Measurements from ENCODE around the gene ZFAND3. TPM values are rescaled to one million over a fixed set of nuclear protein-coding genes. Genes with fewer than 3 reads are reported as not detected.

ZFAND3 gene
- polyA plus RNA-seq, 3 donors, result 11.5 to 21.1 (median 11.7) TPM

DNA sequence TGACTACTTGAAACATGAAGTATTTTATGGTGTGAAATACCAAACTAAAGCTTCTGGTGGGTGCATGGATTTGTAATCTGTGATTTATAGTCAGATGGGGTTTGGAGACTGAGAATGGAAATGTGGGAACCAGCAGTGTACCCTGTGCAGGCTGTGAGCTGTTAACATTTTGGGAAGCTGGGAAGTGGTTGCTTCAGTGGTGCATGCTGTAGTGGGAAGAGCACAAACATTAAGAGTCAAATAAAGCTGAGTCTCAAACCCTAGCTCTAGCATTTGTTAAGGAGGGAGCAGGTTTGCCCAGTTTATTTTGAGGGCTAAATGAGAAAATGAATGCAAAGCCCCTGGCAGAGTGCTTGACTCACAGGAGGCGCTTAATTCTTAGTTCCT lies 235.7 kb downstream of the ZFAND3 start:
- H3K9me3 ChIP-seq (replicated peaks in 1 of 2; ENCODE audit: control insufficient read depth in 1 of 2, insufficient read depth in 1 of 2, low read length in 2 of 2), result peaks cover 0 to 2% of the 10 kb centered on the region in 2 donors
- peak overlapping the region in 3 of 7 donors; percentile 8 to 25 (median 18) for H3K27ac Mint-ChIP-seq
- H3K4me2 ChIP-seq (replicated peaks; ENCODE audit: extremely low read depth, low read length, poor library complexity, severe bottlenecking), result no peak overlapping the region
- H3K4me1 ChIP-seq (ENCODE audit: control insufficient read depth in 1 of 2, insufficient read depth in 2 of 2, low read length in 2 of 2), result no peaks in the 10 kb centered on the region
- TF ChIP-seq CTCF (IDR thresholded peaks at IDR 0.05), result no peak
- no CpG with 5 or more reads among the region's 1 CpG for WGBS (ENCODE audit: insufficient coverage)
- no peak overlapping the region for H3K27ac ChIP-seq (ENCODE audit: low read depth in 1 of 2, low read length in 2 of 2)
- peaks cover 3% of the 10 kb centered on the region for H3K4me1 Mint-ChIP-seq
- peaks cover 98% of the 10 kb centered on the region for H4K20me1 ChIP-seq (ENCODE audit: insufficient read depth, low read length)
- peaks cover 35% of the 10 kb centered on the region for H3K79me2 ChIP-seq (ENCODE audit: insufficient read depth, low read length)
- no peaks in the 10 kb centered on the region for H3K27me3 Mint-ChIP-seq (ENCODE audit: low read depth in 3 of 3)
- H3K4me3 ChIP-seq (replicated peaks in 1 of 3; ENCODE audit: low read depth in 2 of 3, low read length in 3 of 3), result no peak overlapping the region
- no peaks in the 10 kb centered on the region for H3K27me3 ChIP-seq (ENCODE audit: control insufficient read depth in 2 of 2, insufficient read depth in 2 of 2, low read length in 2 of 2)
- peaks cover 0 to 11% of the 10 kb centered on the region in 2 donors for H3K36me3 ChIP-seq (replicated peaks in 1 of 2; ENCODE audit: control insufficient read depth in 1 of 2, insufficient read depth in 2 of 2, low read length in 2 of 2)
- H2AFZ ChIP-seq (ENCODE audit: insufficient read depth, low read depth, low read length, poor library complexity, severe bottlenecking), result no peak overlapping the region
- intact Hi-C loops (cut with micrococcal nuclease), result no loop called here
- H3K4me3 Mint-ChIP-seq, result no peak overlapping the region
- no peak overlapping the region for H3K9ac ChIP-seq (ENCODE audit: insufficient read depth, low read length, poor library complexity, severe bottlenecking)
- peaks cover 3 to 4% of the 10 kb centered on the region in 2 donors for H3K36me3 Mint-ChIP-seq
- DNase-seq, result no peak
- peaks cover 0 to 3% (median 1%) of the 10 kb centered on the region in 7 donors for H3K9me3 Mint-ChIP-seq

DNA sequence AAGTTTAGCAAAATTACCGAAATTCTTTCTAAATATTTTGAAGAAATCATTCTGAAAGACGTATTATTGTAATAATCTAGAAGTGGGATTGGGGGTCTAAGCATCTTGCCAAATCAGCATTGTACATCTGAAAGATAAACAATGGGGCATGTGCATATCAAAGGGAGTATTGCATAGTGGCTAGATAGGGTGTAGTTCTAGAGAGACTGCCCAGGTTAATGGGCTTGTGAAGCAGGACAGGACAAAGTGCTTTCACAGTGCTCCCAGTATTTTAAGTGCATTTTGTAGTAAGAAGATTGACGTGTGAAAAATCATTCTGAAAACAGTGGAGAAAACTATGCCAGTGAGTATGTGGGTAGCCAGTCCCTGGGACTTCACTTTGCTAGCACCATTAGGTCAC lies 236.8 kb downstream of the ZFAND3 start:
- Histone ChIP-seq H3K4me3 (replicated peaks in 1 of 3; ENCODE audit: low read depth in 2 of 3, low read length in 3 of 3) (no peak overlapping the region), H3K79me2 (ENCODE audit: insufficient read depth, low read length) (peaks cover 31% of the 10 kb centered on the region), H4K20me1 (ENCODE audit: insufficient read depth, low read length) (peaks cover 98% of the 10 kb centered on the region), H3K9me3 (replicated peaks in 1 of 2; ENCODE audit: control insufficient read depth in 1 of 2, insufficient read depth in 1 of 2, low read length in 2 of 2) (no peaks in the 10 kb centered on the region), H3K4me2 (replicated peaks; ENCODE audit: extremely low read depth, low read length, poor library complexity, severe bottlenecking) (no peak overlapping the region), H3K27ac (ENCODE audit: low read depth in 1 of 2, low read length in 2 of 2) (no peak overlapping the region), H3K9ac (ENCODE audit: insufficient read depth, low read length, poor library complexity, severe bottlenecking) (no peak overlapping the region), H3K27me3 (ENCODE audit: control insufficient read depth in 2 of 2, insufficient read depth in 2 of 2, low read length in 2 of 2) (no peaks in the 10 kb centered on the region), H3K36me3 (replicated peaks in 1 of 2; ENCODE audit: control insufficient read depth in 1 of 2, insufficient read depth in 2 of 2, low read length in 2 of 2) (peaks cover 0 to 14% of the 10 kb centered on the region in 2 donors), H2AFZ (ENCODE audit: insufficient read depth, low read depth, low read length, poor library complexity, severe bottlenecking) (no peak overlapping the region), H3K4me1 (ENCODE audit: control insufficient read depth in 1 of 2, insufficient read depth in 2 of 2, low read length in 2 of 2) (no peaks in the 10 kb centered on the region)
- Mint-ChIP-seq H3K9me3 (no peaks in the 10 kb centered on the region), H3K27ac (no peak overlapping the region), H3K4me1 (peaks cover 3% of the 10 kb centered on the region), H3K4me3 (no peak overlapping the region), H3K27me3 (ENCODE audit: low read depth in 3 of 3) (no peaks in the 10 kb centered on the region), H3K36me3 (peaks cover 4 to 6% of the 10 kb centered on the region in 2 donors)
- no peak for DNase-seq
- no peak for TF ChIP-seq CTCF (IDR thresholded peaks at IDR 0.05)
- intact Hi-C loops (cut with micrococcal nuclease), result no loop called here
- 100% methylated on average over 2 of the region's 3 CpGs for WGBS (ENCODE audit: insufficient coverage)

Measured in CD14-positive monocyte (primary cell).